HepG2 (cell line): Measurements from ENCODE around the gene HSDL1. TPM values are rescaled to one million over a fixed set of nuclear protein-coding genes. Genes with fewer than 3 reads are reported as not detected.

ENCODE experiments used
- CBX2 ChIP-seq, 2 experiments: fragments of 200-600 bp in 1 of 2; sonication (generic); formaldehyde crosslinking in 1 of 2; IDR thresholded peaks; 2 replicates each; pipeline versions ENCODE4 v1.7.0 to v1.8.1; 2018 to 2022; ENCODE audit warnings: low read depth in 2 of 2, low read length in 1 of 2, mild to moderate bottlenecking in 1 of 2, missing genetic modification reagents in 1 of 2
- HMG20A ChIP-seq: IDR thresholded peaks from 2 replicates; pipeline ENCODE4 v1.6.1; 2016; ENCODE audit warnings: borderline replicate concordance
- MBD4 ChIP-seq: IDR thresholded peaks from 2 replicates; pipeline ENCODE4 v1.6.1; 2012; ENCODE audit warnings: low read length, inconsistent platforms, borderline replicate concordance
- MIER3 ChIP-seq: IDR thresholded peaks from 2 replicates; pipeline ENCODE4 v1.6.1; 2016; ENCODE audit warnings: missing compliant biosample characterization, borderline replicate concordance
- MYNN ChIP-seq: sonication (generic); formaldehyde crosslinking; IDR thresholded peaks from 2 replicates; pipeline ENCODE4 v1.4.0; 2020; ENCODE audit warnings: mild to moderate bottlenecking, low read depth, missing genetic modification reagents
- PRDM15 ChIP-seq: sonication (generic); formaldehyde crosslinking; IDR thresholded peaks from 2 replicates; pipeline ENCODE4 v1.4.0; 2020; ENCODE audit warnings: missing genetic modification reagents
- RFX5 ChIP-seq: IDR thresholded peaks from 2 replicates; pipeline ENCODE4 v1.6.1; 2011; ENCODE audit warnings: low read depth, low read length, improper control_type of control experiment
- SOX5 ChIP-seq: IDR thresholded peaks from 2 replicates; pipeline ENCODE4 v1.6.1; 2016; ENCODE audit warnings: borderline replicate concordance
- TOPORS ChIP-seq: sonication (generic); formaldehyde crosslinking; IDR thresholded peaks from 2 replicates; pipeline ENCODE4 v1.8.0; 2023; ENCODE audit warnings: mild to moderate bottlenecking, missing genetic modification reagents
- ZBTB26 ChIP-seq: IDR thresholded peaks from 2 replicates; pipeline ENCODE4 v1.6.1; 2016; ENCODE audit warnings: missing compliant biosample characterization, missing genetic modification reagents, borderline replicate concordance
- ZNF326 ChIP-seq: sonication (generic); formaldehyde crosslinking; IDR thresholded peaks from 2 replicates; pipeline ENCODE4 v1.4.0; 2020; ENCODE audit warnings: missing genetic modification reagents, borderline replicate concordance
- ZNF841 ChIP-seq: sonication (generic); formaldehyde crosslinking; IDR thresholded peaks from 2 replicates; pipeline ENCODE4 v1.8.1; 2023; ENCODE audit warnings: missing genetic modification reagents, borderline replicate concordance
- ZNF891 ChIP-seq: sonication (generic); formaldehyde crosslinking; IDR thresholded peaks from 2 replicates; pipeline ENCODE4 v1.5.0; 2020; ENCODE audit warnings: mild to moderate bottlenecking, missing genetic modification reagents
- polyA plus RNA-seq, 8 experiments: library from polyadenylated mRNA; depleted of rRNA in 3 of 8; stranded (reverse) in 7 of 8; unstranded in 1 of 8; fragments of >200 nt; fragmentation: Illumina TruSeq in 4 of 8; extraction: Trizol in 4 of 8; gene quantifications; 2 replicates each; pipeline versions ENCODE4 v1.2.1 to v1.2.3, GENCODE V29; 2011 to 2016; ENCODE audit warnings: low read depth in 4 of 8, missing spikeins in 1 of 8, mixed read lengths in 1 of 8; ENCODE audit not compliant: insufficient read depth in 1 of 8
- total RNA-seq, 5 experiments: library from RNA; depleted of rRNA; stranded (reverse); fragments of >200 nt; fragmentation: Illumina TruSeq; extraction: Trizol; gene quantifications; 2 replicates each; pipeline ENCODE4 v1.2.3, GENCODE V29; 2016; ENCODE audit warnings: low read depth in 1 of 5
- TF ChIP-seq, protein P1 (sequence below): sonication (generic); formaldehyde crosslinking; IDR thresholded peaks from 2 replicates; pipeline ENCODE4 v1.5.1; 2020; ENCODE audit warnings: mild to moderate bottlenecking, missing genetic modification reagents

HSDL1 gene
- total and polyA plus RNA-seq, 2 of the 13 experiments (the other 11 are each of a cell fraction or from before 2014, with no cell fraction given): 49.2 to 49.7 TPM

DNA sequence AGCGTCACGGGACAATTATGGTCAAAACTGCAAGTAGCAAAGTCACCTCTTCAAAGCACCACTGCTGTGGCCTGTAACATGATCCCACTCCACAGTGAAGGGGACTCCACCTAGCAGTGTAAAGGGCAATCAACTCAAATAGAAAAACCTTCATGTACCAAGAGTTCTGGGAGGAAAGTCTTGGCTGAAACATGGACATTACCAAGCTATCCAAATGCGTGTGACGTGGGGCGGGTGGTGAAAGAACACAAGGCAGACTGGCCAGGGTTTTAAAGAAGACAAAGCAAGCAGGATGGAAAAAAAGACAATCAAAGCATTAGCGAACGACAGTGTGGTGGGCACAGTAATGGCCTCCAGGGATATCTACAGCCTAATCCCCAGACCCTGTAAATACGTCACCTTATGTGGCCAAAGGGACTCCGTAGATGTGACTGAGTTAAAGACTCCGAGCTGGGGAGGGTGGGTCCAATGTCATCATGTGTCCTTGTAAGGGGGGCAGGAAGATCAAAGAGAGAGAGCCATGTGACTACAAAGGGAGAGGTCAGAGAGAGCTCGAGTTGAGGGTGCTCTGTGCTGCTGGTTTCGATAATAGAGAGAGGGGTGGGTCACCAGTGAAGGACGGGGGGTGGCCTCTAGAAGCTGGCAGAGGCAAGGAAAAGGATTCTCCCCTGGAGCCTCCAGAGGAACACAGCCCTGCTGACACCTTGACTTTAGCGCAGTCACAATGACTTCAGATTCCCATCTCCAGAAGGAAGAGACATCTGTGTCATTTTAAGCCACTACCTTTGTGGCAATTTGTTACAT is 6.0 kb downstream of the HSDL1 start (continued):
- TF ChIP-seq, protein P1, sequence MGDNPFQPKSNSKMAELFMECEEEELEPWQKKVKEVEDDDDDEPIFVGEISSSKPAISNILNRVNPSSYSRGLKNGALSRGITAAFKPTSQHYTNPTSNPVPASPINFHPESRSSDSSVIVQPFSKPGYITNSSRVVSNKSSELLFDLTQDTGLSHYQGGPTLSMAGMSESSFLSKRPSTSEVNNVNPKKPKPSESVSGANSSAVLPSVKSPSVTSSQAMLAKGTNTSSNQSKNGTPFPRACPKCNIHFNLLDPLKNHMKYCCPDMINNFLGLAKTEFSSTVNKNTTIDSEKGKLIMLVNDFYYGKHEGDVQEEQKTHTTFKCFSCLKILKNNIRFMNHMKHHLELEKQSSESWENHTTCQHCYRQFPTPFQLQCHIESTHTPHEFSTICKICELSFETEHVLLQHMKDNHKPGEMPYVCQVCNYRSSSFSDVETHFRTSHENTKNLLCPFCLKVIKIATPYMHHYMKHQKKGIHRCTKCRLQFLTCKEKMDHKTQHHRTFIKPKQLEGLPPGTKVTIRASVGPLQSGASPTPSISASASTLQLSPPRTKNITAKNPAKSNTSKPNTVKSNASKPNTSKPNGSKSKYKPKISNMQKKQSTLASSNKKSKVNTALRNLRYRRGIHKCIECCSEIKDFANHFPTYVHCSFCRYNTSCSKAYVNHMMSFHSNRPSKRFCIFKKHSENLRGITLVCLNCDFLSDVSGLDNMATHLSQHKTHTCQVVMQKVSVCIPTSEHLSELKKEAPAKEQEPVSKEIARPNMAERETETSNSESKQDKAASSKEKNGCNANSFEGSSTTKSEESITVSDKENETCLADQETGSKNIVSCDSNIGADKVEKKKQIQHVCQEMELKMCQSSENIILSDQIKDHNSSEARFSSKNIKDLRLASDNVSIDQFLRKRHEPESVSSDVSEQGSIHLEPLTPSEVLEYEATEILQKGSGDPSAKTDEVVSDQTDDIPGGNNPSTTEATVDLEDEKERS (CRISPR knock-in tag): peak; percentile 84; the same call in 1 of the 2 replicates
- TF ChIP-seq TOPORS (CRISPR knock-in tag) (no peak; the same call in 1 of the 2 replicates), ZNF891 (CRISPR knock-in tag) (no peak), MIER3 (CRISPR knock-in tag) (no peak), ZNF326 (no peak), MBD4 (no peak), RFX5 (0 out of 2 replicates have a peak, but pooled peaks have one; percentile 38), CBX2 (IDR thresholded peaks at IDR 0.05; ENCODE audit: low read depth, low read length) (no peak), CBX2 (CRISPR knock-in tag; IDR thresholded peaks at IDR 0.05; ENCODE audit: low read depth) (no peak), ZBTB26 (CRISPR knock-in tag) (peak; percentile 52; the same call in 1 of the 2 replicates), MYNN (CRISPR knock-in tag) (no peak), SOX5 (peak; percentile 87), HMG20A (CRISPR knock-in tag) (peak; percentile 22; the same call in 1 of the 2 replicates), ZNF841 (CRISPR knock-in tag) (no peak), PRDM15 (no peak)
